Uterus (tissue), 2 donors: ENCODE measurements around the gene POU3F2.

Experiments used
- CTCF ChIP-seq, 4 experiments: fragments of 200-600 bp in 2 of 4; fragments of 450-650 bp in 2 of 4; sonication (generic) in 2 of 4; IDR thresholded peaks; one replicate each; pipeline ENCODE4 v1.5.1; 2016 to 2019; ENCODE audit warnings: antibody characterized with exemption in 4 of 4, mild to moderate bottlenecking in 2 of 4, moderate library complexity in 1 of 4
- POLR2A ChIP-seq, 2 donors: fragments of 450-650 bp; IDR thresholded peaks; one replicate each; pipeline ENCODE4 v1.6.1; 2016; ENCODE audit warnings: antibody characterized with exemption in 2 of 2, mild to moderate bottlenecking in 1 of 2, moderate library complexity in 1 of 2

DNA sequence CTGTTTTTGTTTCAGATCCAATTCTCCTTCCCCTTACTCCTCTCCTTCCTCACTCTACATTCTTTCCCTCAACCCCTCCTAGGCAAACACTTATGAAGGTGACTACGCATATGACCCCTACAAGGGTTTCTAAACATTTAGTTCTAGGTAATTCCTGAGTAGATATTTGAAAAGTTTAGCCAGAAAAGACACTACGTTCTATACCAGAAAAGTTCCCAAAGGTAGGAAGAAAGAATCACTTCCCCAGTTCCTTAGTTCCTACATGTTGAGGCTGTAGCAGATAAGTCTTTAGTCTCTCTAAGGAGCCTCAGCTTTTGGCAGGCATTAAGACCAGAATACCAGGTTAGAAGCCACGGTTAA lies 11.6 kb downstream of the POU3F2 start:
- TF ChIP-seq POLR2A (IDR thresholded peaks at IDR 0.05) (no peak), CTCF (IDR thresholded peaks at IDR 0.05) (no peak)
